GM21381 (cell line): Measurements from ENCODE around the gene POM121C.
"Not testable (repeated sequence)": the region's sequence is repeated elsewhere in the genome, so short reads cannot be mapped to it uniquely, and the experiment has no call there.

Source experiments
- ATAC-seq: cut with Tn5 transposase; IDR thresholded peaks from one replicate; pipeline ENCODE4 v1.9.1; 2021; ENCODE audit warnings: mild to moderate bottlenecking, moderate library complexity; ENCODE audit not compliant: unreplicated experiment

POM121C gene

DNA sequence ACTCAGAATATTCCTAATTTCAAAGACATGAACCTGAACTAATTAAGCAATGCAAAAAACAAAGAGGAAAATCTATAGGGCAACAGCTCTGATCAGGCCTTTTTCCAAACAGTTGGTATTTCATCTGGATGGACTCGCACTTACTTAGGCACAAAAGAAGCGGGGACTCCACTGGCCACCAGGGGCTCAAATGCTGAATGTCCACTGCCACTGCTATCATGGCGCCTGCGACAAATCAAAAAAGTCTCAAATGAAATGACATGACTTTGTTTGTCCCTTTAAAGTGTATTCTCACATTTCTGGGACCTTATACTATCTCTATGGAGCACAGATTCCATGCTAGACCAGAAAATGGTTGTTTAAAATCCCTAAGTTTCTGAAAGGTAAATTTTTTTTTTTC is 47.1 kb downstream of the POM121C start:
- ATAC-seq, result not testable (repeated sequence)

GRCh38 chr7:75423481-75423880 is 62.6 kb downstream of the POM121C start:
- not testable (repeated sequence) for ATAC-seq

DNA sequence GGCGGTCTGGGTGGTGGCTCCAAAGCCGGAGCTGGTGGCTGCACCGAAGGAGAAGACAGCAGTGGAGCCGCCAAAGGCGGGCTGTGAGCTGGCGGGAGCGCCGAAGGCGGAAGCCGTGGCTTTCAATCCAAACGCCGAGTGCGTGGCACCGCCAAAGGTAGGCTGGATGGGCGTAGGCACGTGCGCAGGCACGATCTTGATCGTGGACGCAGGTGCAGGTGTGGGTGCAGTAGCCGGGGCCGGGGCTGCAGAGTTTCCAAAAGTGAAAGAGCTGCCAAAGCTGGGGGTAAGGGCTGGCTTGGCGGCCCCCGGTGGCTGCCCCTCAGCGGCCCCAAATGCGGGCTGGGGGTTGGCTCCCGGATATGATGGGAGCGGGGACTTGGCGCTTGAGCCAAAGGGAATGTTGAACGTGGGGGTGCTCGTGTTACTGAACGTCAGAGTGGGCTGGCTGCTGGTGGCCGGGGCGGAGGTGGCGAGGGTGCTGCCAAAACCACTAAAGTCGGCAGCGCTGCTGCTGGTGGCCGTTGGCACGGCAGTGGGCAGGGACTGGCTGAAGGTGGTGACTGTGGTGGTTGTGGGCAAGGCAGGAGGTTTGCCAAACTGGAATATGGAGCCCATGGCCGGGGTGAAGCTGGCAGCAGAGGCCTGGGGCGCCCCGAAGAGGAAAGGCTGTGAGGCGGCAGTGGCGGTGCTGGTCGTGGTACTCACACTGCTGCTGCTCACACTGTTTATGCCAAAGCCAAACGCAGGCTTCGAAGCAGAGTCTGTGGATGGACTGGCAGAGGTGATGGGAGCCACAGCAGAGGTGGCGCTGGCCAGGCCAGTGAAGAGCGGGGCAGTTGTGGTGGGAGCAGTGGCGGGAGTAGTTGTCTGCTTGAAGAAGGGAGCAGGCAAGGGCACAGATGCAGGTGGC is 64.0 kb downstream of the POM121C start:
- not testable (repeated sequence) for ATAC-seq

DNA sequence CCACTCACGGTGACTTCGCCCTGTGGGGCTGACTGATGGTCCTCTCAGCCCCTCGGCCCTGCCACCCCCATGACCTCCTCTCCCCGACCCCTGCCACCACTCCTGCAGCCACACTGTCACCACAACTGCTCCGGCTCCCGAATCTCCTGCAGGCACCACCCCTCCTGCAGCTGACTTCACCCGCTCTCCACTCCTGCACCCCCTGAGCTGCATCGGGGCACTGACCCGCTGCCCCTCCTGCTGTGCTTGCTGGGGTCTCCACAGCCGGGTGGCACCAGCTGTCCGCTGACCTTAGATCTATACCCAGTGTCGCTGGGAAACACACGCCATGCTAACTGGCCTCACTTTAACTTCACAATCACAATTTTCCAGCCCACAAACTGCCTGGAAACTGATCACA is 65.9 kb downstream of the POM121C start:
- ATAC-seq, result not testable (repeated sequence)

DNA sequence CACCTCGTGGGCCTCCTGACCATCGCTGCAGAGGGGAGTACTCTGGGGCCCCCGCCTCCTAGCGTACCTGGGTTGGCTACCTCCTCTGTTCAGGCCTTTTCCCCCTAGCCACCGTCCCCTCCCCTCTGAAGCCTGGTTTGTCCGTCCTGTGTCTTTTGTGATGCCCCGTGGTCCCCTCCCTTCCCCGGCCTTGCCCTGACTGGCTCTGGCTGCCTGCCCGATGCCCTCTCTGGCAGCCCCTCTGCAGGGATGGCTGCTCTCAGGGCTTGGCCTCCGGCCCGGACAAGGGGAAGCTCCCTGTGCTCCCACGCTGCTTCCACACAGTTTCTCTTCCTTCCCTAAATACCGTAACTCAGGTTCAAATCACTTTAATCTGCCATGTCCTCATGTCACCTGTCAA is 66.4 kb downstream of the POM121C start:
- ATAC-seq, result not testable (repeated sequence)

GRCh38 chr7:75419210-75419609 is 66.9 kb downstream of the POM121C start:
- not testable (repeated sequence) for ATAC-seq

DNA sequence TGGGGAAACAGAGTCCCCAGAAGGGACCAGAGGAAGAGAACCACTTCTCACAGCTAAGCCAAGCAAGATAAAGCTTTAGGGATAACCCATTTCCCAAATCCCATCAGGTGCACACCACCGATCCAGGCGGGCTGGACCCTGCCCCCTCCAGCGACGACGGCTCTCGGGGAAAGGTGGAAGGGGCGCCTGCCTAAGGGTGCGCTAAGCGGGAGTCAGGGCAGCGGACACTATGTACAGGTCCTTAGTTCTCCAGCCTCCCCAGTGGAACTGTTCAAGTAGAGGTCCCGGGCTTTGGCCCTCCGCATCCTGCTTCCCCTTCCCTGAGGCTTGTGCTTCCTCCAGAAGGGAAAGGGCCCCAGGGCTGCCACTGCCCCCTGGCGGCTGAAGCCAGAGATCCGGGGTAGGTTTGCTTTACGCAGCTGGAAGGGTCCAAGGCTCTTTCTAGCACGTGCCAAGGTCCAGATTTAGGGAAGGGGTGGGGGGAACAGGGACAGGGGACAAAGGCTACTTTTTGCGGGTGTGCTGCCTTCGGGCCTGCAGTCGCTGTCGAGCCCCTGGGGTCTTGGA is 67.7 kb downstream of the POM121C start:
- not testable (repeated sequence) for ATAC-seq

- ATAC-seq, result not testable (repeated sequence)
Observed at GRCh38 chr7:75416787-75417186, 69.3 kb downstream of the POM121C start.

DNA sequence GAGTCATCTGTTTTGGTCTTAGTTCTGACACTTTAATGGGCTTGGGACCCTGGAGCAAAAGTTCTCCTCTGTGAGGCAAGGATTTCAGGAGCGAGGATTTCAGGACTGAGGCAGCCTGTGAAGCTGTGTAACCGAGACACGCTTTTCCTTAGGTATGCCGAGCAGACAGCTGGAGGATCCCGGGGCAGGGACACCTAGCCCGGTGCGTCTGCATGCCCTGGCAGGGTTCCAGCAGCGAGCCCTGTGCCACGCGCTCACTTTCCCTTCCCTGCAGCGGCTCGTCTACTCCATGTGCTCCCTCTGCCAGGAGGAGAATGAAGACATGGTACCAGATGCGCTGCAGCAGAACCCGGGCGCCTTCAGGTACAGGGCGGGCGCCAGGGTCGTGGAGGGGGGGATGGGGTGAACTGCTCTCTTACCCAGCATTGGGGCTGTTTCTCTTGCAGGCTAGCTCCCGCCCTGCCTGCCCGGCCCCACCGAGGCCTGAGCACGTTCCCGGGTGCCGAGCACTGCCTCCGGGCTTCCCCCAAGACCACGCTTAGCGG is 70.2 kb downstream of the POM121C start:
- not testable (repeated sequence) for ATAC-seq

GRCh38 chr7:75415428-75415817 is 70.7 kb downstream of the POM121C start:
- not testable (repeated sequence) for ATAC-seq

DNA sequence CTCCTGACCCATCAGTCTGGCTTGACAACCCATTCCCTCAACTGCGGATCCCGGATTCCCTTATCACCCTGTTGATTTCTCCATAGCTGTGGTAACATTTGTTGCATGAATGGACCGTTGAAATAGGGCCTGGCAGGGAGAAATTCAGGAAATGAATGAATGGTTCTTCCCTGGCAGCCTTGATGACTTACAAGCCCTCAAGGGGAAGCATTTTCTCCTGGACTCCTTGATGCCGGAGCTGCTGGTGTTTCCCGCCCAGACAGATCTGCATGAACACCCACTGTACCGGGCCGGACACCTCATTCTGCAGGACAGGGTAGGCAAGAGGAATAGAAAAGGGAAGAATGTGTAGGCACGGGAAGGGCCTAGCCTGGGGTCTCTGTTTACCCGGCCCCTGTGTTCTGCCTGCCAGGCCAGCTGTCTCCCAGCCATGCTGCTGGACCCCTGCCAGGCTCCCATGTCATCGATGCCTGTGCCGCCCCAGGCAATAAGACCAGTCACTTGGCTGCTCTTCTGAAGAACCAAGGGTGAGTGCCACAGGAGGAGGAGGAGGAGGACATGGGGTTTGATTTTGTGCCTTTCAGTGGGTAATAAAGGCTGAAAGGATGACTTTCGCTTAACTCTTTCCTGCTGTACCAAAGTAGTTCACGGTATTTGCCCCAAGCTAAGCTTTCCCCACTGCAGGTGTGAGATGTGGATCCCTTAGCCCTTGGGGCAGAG is 71.2 kb downstream of the POM121C start:
- ATAC-seq, result not testable (repeated sequence)

GRCh38 chr7:75414204-75414603 is 71.9 kb downstream of the POM121C start:
- ATAC-seq, result not testable (repeated sequence)

- peak; percentile 1 for ATAC-seq
Observed at GRCh38 chr7:75410823-75411173, 75.3 kb downstream of the POM121C start.

DNA sequence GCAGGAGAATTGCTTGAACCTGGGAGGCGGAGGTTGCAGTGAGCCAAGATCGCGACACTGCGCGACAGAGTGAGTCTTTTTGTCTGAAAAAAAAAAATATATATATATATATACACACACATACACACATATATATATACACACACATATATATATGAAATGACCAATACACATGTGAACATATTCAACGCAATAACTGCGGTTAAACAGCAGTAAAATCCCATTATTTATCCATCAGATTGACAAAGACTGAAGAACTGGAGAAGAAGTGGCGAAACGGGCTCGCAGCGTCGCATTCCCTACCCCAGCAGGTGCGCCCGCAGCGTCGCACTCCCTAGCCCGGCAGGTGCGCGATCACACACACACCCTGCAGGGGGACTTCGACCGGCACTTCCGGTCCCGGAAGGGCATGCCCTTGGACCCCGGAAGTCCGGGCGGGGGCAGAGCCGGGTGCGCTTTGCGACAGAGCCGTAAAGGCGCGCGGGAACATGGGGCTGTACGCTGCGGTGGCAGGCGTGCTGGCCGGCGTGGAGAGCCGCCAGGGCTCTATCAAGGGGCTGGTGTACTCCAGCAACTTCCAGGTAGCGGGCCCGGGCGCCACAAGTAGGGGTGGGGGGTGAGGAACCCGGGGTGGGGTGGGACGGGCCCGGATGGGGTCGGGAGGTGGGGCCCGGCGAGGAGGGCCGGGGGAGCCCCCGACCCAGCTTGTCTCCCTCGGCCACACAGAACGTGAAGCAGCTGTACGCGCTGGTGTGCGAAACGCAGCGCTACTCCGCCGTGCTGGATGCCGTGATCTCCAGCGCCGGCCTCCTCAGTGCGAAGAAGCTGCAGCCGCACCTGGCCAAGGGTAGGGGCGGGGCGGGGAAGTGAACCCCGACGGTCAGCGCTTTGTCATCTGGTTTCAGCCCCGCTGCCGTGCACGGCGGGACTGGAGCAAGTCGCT is 75.9 kb downstream of the POM121C start:
- peak; percentile 89 for ATAC-seq

DNA sequence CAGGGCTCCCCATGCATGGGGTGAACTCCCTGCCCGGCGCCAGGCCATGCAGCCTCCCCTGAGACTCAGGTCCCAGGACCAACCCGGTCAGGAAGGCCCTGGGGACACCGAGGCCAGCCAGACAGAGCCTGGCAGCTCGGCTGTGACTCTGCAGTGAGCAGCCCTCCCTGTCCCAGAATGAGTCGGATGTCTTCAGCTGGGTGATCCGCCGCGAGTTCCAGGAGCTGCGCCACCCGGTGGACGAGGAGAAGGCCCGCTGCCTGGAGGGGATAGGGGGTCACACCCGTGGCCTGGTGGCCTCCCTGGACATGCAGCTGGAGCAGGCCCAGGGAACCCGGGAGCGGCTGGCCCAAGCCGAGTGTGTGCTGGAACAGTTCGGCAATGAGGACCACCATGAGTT is 81.4 kb downstream of the POM121C start:
- ATAC-seq, result not testable (repeated sequence)

DNA sequence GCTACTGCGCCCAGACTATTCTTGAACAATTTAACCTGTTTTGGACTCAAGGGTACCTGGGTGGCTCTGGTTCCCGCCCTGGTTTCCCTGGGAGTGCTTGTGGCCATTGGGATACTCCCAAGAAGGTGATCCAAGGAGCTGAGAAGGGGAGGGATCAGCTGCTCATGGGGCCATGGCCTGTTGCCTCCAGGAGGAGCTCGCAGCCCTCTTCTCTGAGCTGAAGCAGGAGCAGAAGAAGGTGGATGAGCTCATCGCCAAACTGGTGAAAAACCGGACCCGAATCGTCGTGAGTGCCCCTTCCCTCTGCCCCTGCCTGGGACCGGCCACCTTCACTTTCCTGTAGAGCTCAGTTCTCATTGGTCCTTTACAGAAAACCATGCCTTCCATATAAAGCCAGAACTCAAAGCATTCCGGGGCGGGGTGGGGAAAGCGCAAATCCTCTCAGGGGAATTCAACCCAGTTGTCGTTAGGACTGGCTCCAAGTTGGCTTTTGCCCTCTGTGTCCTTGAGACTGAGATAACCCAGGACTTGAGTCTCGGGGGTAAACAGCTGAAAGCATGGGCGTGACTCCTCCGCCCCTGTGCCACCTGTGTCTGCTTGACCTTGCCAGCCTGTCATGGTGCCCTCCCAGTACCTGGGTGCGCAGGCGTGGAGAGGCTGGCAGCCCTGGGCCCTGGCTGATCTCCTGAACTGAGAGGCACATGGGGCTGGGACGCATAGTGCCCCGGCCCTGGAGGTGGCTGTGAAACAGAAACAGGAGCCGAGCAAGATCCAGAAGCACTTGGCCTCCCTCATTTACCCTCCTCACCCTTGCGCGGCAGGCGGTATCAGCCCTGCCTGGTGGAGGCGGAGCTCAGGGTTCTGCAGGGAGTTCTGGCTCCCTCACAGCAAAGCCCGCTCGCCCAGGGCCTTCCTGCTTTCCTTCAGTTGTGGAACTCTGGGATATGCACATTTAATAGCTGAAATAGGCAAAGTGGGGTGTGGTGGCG is 82.3 kb downstream of the POM121C start:
- not testable (repeated sequence) for ATAC-seq

- ATAC-seq, result not testable (repeated sequence)
Observed at GRCh38 chr7:75400575-75400974, 85.5 kb downstream of the POM121C start.

GRCh38 chr7:75398771-75399700 is 87.1 kb downstream of the POM121C start:
- not testable (repeated sequence) for ATAC-seq
